ENCODE results near the gene SSC4D.

- TF ChIP-seq CTCF (conservative IDR thresholded peaks at IDR 0.05 in 1 of 2, IDR thresholded peaks at IDR 0.05 in 1 of 2; ENCODE audit: low read depth in 1 of 2, low read length in 2 of 2) (no peak), EZH2 (IDR thresholded peaks at IDR 0.05; ENCODE audit: low read length, missing control alignments) (no peak)
Measured at GRCh38 chr7:76407718-76408117, 1.8 kb downstream of the SSC4D start.
